ENCODE measurements around the gene MDN1. TPM values are rescaled to one million over a fixed set of nuclear protein-coding genes. Genes with fewer than 3 reads are reported as not detected.

The MDN1 gene
- total RNA-seq, 1 donor from 2014 or later = 29.6 TPM

DNA sequence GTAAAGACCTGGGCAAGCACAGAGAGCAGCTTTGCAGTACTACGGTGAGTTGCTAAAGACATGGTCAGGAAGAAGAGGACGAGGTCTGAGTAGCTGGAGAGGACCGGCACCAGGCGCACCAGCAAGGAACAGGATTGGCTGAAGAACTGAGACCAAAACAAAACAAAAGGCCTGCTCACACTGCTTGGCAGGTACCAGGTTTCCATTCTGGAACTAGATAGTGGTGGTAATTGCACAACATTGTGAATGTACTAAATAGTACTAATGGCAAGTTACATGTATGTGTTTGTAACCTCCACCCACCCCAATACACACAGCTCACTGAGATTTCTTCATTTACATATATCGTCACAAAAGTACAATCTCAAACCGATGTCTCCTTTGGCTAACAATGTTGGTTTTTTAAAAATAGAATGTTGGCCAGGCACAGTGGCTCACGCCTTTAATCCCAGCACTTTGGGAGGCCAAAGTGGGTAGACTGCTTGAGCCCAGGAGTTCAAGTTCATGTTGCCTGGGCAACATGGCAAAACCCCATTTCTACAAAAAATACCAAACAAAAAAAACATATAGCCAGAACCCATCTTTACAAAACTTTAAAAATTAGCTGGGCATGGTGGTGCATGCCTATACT is 148.5 kb downstream of the MDN1 start:
- H3K4me3 ChIP-seq = no peak overlapping the region
- no peaks in the 10 kb centered on the region for H3K4me1 ChIP-seq
- no peaks in the 10 kb centered on the region for H3K27me3 ChIP-seq (ENCODE audit: low read depth)
- TF ChIP-seq, protein P1, sequence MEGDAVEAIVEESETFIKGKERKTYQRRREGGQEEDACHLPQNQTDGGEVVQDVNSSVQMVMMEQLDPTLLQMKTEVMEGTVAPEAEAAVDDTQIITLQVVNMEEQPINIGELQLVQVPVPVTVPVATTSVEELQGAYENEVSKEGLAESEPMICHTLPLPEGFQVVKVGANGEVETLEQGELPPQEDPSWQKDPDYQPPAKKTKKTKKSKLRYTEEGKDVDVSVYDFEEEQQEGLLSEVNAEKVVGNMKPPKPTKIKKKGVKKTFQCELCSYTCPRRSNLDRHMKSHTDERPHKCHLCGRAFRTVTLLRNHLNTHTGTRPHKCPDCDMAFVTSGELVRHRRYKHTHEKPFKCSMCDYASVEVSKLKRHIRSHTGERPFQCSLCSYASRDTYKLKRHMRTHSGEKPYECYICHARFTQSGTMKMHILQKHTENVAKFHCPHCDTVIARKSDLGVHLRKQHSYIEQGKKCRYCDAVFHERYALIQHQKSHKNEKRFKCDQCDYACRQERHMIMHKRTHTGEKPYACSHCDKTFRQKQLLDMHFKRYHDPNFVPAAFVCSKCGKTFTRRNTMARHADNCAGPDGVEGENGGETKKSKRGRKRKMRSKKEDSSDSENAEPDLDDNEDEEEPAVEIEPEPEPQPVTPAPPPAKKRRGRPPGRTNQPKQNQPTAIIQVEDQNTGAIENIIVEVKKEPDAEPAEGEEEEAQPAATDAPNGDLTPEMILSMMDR (IDR thresholded peaks at IDR 0.05) = no peak
- H3K9me3 ChIP-seq = no peaks in the 10 kb centered on the region
- peaks cover 91% of the 10 kb centered on the region for H3K36me3 ChIP-seq
- intact Hi-C loops (cut with DNase I) = no loop called here
- no peak for DNase-seq
- H3K27ac ChIP-seq = no peak overlapping the region
- ATAC-seq = no peak

DNA sequence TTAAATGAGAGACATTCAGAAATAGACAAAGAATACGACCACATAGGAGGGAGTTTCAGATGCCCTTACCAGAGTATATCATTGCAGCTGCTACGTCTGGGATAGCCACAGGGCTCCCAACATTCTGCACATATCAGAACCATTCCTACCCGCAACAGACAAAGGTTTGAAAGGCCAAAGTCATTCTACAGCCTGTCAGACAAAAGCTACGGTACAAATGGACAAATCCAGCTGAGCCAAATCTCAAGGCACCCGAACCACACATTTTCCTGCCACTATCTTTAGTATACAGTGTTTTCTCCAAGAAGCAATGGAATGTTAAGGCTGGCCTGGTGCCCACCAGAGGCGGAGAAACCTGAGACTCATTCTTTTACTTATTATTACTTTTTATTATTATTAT is 150.6 kb downstream of the MDN1 start:
- H3K27ac ChIP-seq = no peak overlapping the region
- intact Hi-C loops (cut with DNase I) = no loop called here
- ATAC-seq (no peak), DNase-seq (no peak)
- H3K27me3 ChIP-seq (ENCODE audit: low read depth) = no peaks in the 10 kb centered on the region
- no peaks in the 10 kb centered on the region for H3K4me1 ChIP-seq
- peaks cover 89% of the 10 kb centered on the region for H3K36me3 ChIP-seq
- TF ChIP-seq, protein P1 (IDR thresholded peaks at IDR 0.05) = no peak
- no peaks in the 10 kb centered on the region for H3K9me3 ChIP-seq
- no peak overlapping the region for H3K4me3 ChIP-seq

DNA sequence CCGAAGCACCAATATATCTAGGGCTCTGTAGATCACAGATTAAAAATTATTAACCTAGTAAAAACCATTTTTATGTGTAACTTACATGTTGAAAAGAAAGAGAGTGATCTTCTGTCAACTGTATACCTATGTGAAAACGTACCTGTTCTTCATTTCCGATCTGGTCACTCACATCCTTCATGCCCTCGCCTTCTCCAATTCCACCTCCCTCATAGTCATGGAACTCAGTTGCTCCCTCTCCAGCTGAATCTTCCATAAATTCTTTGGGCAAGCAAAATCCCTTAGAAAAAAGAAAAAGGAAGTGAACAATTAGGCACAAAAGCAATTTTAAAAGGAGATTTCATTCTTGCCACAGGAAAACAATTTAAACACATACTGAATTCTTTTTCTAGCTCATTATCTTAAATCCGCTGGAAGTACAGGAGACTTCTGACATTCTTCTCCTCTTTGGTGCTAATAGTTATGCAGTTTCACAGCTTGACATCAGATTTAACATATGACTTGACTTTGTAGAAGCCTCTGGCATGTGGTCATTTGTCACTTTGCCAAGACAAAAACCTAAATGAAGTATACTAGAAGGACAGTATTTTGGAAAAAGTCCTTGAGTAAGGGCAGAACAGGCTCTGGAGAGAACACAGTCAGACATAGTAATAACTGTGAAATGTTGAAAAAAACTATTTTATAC is 151.6 kb downstream of the MDN1 start:
- DNase-seq = no peak
- no peaks in the 10 kb centered on the region for H3K4me1 ChIP-seq

DNA sequence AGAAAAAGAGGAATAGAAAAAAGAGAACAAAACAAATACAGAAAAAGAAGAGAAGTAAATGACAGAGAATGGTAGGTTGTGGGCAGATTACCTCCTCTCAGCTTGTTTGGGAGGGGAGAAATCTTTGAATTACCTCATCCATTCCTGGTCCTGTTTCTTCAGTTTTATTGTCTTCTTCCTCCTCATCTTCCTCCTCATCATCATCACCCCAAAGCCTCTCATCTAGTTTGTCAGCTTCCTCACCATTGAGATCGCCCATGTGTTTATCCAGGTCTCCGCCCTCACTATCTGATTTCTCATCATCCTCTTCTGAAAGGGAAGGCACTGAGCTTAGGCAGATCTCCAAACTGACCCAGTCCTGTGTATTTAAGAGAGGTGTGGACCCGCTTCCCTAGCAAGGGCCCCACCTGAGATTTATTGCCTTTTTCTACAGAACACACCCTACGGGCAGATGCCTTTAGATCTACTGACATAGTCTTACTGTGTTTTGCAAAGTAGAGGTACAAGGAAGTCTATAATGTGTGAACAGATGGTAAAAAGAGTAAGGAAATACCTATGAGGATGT is 156.9 kb downstream of the MDN1 start:
- DNase-seq = no peak
- no peaks in the 10 kb centered on the region for H3K4me1 ChIP-seq
- TF ChIP-seq, protein P1 (IDR thresholded peaks at IDR 0.05) = no peak
- intact Hi-C loops (cut with DNase I) = no loop called here
- no peaks in the 10 kb centered on the region for H3K9me3 ChIP-seq
- H3K27ac ChIP-seq = no peak overlapping the region
- no peak for ATAC-seq
- H3K4me3 ChIP-seq = no peak overlapping the region
- peaks cover 98% of the 10 kb centered on the region for H3K36me3 ChIP-seq
- H3K27me3 ChIP-seq (ENCODE audit: low read depth) = no peaks in the 10 kb centered on the region

More for the DNA sequence above, 151.6 kb downstream of the MDN1 start:
- Histone ChIP-seq H3K4me3 (no peak overlapping the region), H3K36me3 (peaks cover 89% of the 10 kb centered on the region), H3K27me3 (ENCODE audit: low read depth) (no peaks in the 10 kb centered on the region), H3K27ac (no peak overlapping the region), H3K9me3 (no peaks in the 10 kb centered on the region)
- intact Hi-C loops (cut with DNase I) = no loop called here
- TF ChIP-seq, protein P1 (IDR thresholded peaks at IDR 0.05) = no peak
- ATAC-seq = no peak

DNA sequence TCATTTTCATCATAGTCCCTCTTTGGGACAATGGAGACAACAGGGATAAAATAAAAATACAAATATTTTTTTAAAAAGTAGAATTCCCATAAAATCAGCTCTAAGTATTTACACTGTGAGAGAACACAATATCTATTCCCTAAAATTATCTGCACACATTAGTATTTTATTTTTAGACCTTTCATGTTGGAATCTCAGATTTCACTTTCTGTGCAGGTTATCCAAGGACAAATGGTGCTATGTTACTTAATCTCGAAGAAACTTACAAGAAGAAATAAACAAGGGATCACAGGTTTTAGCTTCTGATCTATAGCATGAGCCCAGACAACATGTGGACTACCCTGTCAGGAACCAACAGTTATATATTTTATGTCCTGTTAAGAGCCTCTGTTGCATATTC is 158.0 kb downstream of the MDN1 start:
- ATAC-seq = no peak
- TF ChIP-seq, protein P1 (IDR thresholded peaks at IDR 0.05) = no peak
- Histone ChIP-seq H3K36me3 (peaks cover 98% of the 10 kb centered on the region), H3K9me3 (no peaks in the 10 kb centered on the region), H3K4me1 (no peaks in the 10 kb centered on the region), H3K27ac (no peak overlapping the region), H3K27me3 (ENCODE audit: low read depth) (no peaks in the 10 kb centered on the region), H3K4me3 (no peak overlapping the region)
- intact Hi-C loops (cut with DNase I) = no loop called here
- DNase-seq = no peak

Measured in lower lobe of right lung (tissue), 2 donors.